ENCODE results near the gene PPP2R3B. TPM values are rescaled to one million over a fixed set of nuclear protein-coding genes. Genes with fewer than 3 reads are reported as not detected.

Gene PPP2R3B
- total and polyA plus RNA-seq, 2 of the 4 experiments (the other 2 are of a cell fraction) = 13.2 to 13.3 TPM

DNA sequence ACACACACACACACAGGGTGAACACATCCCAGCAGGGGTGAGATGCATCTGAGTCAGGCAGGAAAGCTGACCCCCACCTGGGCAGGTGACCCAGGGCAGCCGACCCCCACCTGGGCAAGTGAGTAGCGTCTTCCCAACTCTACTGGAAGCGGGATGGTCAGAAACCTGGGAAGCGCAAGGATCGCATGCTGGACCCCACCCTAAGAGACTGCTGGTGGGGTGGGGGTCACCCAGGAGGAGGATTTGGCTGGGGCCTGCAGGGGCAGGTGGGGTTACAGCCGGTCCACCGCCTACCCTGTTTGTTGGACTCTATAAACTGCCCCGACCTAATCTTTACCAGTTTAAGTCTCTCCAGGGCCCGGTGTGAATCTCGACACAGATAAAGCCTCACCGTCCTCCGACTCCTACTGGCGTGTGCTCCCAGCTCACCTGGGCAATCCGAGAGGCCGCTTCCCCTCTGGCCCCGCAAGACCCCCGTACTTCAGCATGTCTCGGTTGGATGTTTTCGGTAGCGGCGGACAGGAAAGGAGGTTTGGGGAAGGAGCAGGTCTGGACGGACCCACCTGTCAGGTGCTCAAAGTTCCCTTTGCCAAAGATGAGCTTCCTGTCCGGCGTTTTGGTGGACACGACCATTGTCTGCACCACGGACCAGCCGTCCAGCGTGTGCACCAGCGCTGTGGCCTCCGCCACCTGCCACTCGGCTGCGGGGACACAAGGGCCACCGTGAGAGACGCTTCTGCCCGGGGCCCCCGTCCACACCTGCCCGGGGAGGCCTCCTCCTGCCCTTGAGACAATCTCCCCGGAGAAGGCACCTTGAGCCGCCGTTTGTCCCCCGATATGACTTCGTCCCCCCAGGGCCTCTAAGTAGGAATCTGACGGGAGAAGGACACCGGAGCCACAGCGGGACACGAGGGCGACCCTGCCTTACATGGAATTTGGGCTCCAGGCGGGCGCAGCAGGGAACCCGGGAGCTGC lies 70.1 kb downstream of the PPP2R3B start:
- POLR2A ChIA-PET (ENCODE audit: unreplicated experiment) = no interaction called here
- dilution Hi-C loops (cut with HindIII; ENCODE audit: low sequenced_read_pairs, unreplicated experiment) = no loop called here
- H4K91ac ChIP-seq (ENCODE audit: insufficient read depth, low read depth, low read length) = no peak overlapping the region
- no peak for ATAC-seq (ENCODE audit: low read depth)
- no peaks in the 10 kb centered on the region for H4K20me1 ChIP-seq (ENCODE audit: insufficient read depth, low read length)
- H2AK5ac ChIP-seq (ENCODE audit: low read depth, low read length) = no peak overlapping the region
- no peaks in the 10 kb centered on the region; the same call in 1 of the 2 replicates for H3K9me1 ChIP-seq (ENCODE audit: insufficient read depth, low read length)
- H3K79me1 ChIP-seq (ENCODE audit: low read depth in 1 of 2, low read length in 2 of 2) = peaks cover 0 to 13% of the 10 kb centered on the region in 2 experiments; a peak in 2 of 4 replicates
- no peak overlapping the region for H2BK15ac ChIP-seq (ENCODE audit: low read depth, low read length)
- no peak overlapping the region for H2BK20ac ChIP-seq (ENCODE audit: low read depth, low read length)
- H4K5ac ChIP-seq (ENCODE audit: low read depth, low read length) = no peak overlapping the region
- H2AK9ac ChIP-seq (replicated peaks; ENCODE audit: low read depth, low read length, poor library complexity) = no peak overlapping the region
- TF ChIP-seq, protein P1, sequence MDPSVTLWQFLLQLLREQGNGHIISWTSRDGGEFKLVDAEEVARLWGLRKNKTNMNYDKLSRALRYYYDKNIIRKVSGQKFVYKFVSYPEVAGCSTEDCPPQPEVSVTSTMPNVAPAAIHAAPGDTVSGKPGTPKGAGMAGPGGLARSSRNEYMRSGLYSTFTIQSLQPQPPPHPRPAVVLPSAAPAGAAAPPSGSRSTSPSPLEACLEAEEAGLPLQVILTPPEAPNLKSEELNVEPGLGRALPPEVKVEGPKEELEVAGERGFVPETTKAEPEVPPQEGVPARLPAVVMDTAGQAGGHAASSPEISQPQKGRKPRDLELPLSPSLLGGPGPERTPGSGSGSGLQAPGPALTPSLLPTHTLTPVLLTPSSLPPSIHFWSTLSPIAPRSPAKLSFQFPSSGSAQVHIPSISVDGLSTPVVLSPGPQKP (IDR thresholded peaks at IDR 0.05; ENCODE audit: borderline replicate concordance, low read depth, low read length) = no peak
- TF ChIP-seq MAFK (IDR thresholded peaks at IDR 0.05; ENCODE audit: low read depth, low read length) (no peak), RAD21 (IDR thresholded peaks at IDR 0.05; ENCODE audit: low read length) (no peak)
- no peak overlapping the region for H3K4me3 ChIP-seq (ENCODE audit: insufficient read depth, low read depth, low read length)
- peaks cover 32% of the 10 kb centered on the region for H3K36me3 ChIP-seq (ENCODE audit: control insufficient read depth, insufficient read depth, low read length)
- H3K4me1 ChIP-seq (ENCODE audit: control insufficient read depth, insufficient read depth, low read length) = peaks cover 2% of the 10 kb centered on the region; the same call in 1 of the 2 replicates
- no peak overlapping the region for H3K56ac ChIP-seq (ENCODE audit: extremely low read depth, insufficient read depth, low read length)
- H3K9me3 ChIP-seq (ENCODE audit: control insufficient read depth, insufficient read depth, low read length) = no peaks in the 10 kb centered on the region
- no peaks in the 10 kb centered on the region for H3K27me3 ChIP-seq (ENCODE audit: control insufficient read depth, insufficient read depth, low read length)
- no TSS peak for BruUV-seq (replicated peaks)
- no peak overlapping the region for H3K14ac ChIP-seq (replicated peaks; ENCODE audit: low read depth, low read length)
- no peak overlapping the region for H2AFZ ChIP-seq (replicated peaks; ENCODE audit: low read length, poor library complexity)
- intact Hi-C loops (cut with micrococcal nuclease) = no loop called here
- H2BK5ac ChIP-seq (ENCODE audit: low read depth, low read length, poor library complexity, severe bottlenecking) = no peak overlapping the region
- H3K4me2 ChIP-seq (ENCODE audit: low read depth, low read length) = no peak overlapping the region
- no peak overlapping the region for H3K23ac ChIP-seq (ENCODE audit: low read depth, low read length)
- DNase-seq = no peak
- H3K18ac ChIP-seq (ENCODE audit: low read depth, low read length) = no peak overlapping the region
- in situ Hi-C loops (cut with MboI; ENCODE audit: low sequenced_read_pairs) = no loop called here
- no peak overlapping the region for H4K8ac ChIP-seq (ENCODE audit: low read depth in 2 of 2, low read length in 2 of 2)
- WGBS, 2 experiments (ENCODE audit: extremely low coverage in 2 of 2, insufficient read length in 1 of 2) = 92% methylated on average over 20 of the region's 50 CpGs; no CpG with 5 or more reads in 1 of the 2 experiments
- CTCF ChIA-PET = no interaction called here
- H3K9ac ChIP-seq (ENCODE audit: low read depth, low read length) = no peak overlapping the region
- H3K27ac ChIP-seq (ENCODE audit: insufficient read depth, low read length) = no peak overlapping the region
- H2BK120ac ChIP-seq (ENCODE audit: low read depth, low read length) = no peak overlapping the region
- no peak overlapping the region for H3K4ac ChIP-seq (ENCODE audit: low read depth, low read length)
